ENCODE data around the gene HTR6.
"Not testable (repeated sequence)": the region's sequence is repeated elsewhere in the genome, so short reads cannot be mapped to it uniquely, and the experiment has no call there.

HTR6 gene

DNA sequence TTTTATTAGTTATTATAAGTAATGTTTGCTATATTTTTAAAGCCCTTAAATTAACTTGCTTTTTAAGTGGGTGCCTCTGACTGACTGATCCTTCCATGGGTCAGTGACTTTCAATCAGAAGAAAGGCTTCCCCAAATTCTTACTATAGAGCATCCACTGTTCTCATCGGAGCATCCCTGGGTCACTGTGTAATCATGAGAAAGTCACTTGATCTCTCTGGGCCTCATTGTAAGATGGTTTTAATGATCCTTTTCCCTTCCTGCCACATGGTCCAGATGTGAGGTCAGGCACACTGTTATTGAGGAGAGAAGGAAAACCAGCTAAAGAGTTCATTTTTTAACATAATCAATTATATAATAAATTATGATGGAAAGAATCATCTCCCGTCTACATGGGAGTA is 31.6 kb upstream of the HTR6 start:
- no peaks in the 10 kb centered on the region for H3K9me3 Mint-ChIP-seq
- no peak for TF ChIP-seq CTCF (IDR thresholded peaks at IDR 0.05; ENCODE audit: unreplicated experiment in 3 of 3)
- peaks cover 13% of the 10 kb centered on the region for H3K36me3 Mint-ChIP-seq (ENCODE audit: low read depth)
- H3K27me3 Mint-ChIP-seq (ENCODE audit: low read depth): peaks cover 4% of the 10 kb centered on the region
- no peak overlapping the region for H3K27ac Mint-ChIP-seq
- H3K4me3 Mint-ChIP-seq: no peak overlapping the region
- no peaks in the 10 kb centered on the region for H3K4me1 Mint-ChIP-seq

DNA sequence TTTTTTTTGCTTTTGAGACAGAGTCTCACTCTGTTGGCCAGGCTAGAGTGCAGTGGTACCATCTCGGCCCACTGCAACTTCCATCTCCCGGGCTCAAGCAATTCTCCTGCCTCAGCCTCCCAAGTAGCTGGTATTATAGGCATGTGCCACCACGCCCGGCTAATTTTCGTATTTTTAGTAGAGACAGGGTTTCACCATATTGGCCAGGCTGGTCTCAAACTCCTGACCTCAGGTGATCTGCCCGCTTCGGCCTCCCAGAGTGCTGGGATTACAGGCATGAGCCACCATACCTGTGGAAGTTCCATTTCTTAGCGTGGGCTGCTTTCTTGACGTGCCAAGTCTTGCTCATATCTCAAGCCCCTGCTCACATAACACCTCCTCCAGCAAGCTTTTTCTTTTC is 29.6 kb upstream of the HTR6 start:
- not testable (repeated sequence) for H3K27me3 Mint-ChIP-seq (ENCODE audit: low read depth); H3K4me3 Mint-ChIP-seq; H3K36me3 Mint-ChIP-seq (ENCODE audit: low read depth); H3K27ac Mint-ChIP-seq; H3K9me3 Mint-ChIP-seq; H3K4me1 Mint-ChIP-seq

DNA sequence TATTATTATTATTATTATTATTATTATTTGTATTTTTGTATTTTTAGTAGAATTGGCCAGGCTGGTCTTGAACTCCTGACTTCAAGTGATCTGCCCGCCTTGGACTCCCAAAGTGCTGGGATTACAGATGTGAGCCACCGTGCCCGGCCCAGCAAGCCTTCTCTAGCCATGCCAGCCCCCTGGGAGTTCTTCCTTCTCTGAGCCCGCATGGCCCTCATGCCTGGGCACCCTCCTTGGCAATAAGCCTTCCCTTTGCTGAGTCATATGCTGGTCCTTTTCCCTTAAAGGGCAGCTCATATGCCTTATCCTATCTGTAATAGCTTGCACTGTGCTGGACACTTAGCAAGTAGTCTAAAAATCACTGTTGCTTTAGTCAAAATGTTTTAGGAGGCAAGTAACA is 29.0 kb upstream of the HTR6 start:
- H3K27me3 Mint-ChIP-seq (ENCODE audit: low read depth): peaks cover 14% of the 10 kb centered on the region
- H3K9me3 Mint-ChIP-seq: no peaks in the 10 kb centered on the region
- no peak overlapping the region for H3K27ac Mint-ChIP-seq
- no peaks in the 10 kb centered on the region for H3K36me3 Mint-ChIP-seq (ENCODE audit: low read depth)
- H3K4me1 Mint-ChIP-seq: peaks cover 8% of the 10 kb centered on the region
- H3K4me3 Mint-ChIP-seq: no peak overlapping the region
- no peak for TF ChIP-seq CTCF (IDR thresholded peaks at IDR 0.05; ENCODE audit: unreplicated experiment in 3 of 3)

DNA sequence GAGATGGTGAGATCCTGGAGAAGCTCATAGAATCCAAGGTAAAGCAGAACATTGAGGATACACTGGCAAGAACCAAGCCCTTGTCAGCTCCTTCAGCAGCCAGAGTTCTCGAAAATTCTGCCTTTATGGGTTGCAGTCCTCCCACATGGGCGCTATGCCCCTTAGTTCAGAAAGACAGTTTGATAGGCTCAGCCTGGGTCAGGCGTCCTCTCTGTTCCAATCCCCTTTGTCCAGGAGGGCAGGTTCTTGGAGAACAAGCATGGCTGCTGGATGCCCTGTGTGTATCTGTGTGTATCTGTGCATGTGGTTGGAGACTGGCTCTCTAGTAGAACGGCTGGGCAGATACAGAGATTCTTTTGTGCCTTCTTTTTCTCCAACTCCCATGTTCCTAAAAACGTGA is 28.6 kb upstream of the HTR6 start:
- H3K4me3 Mint-ChIP-seq: no peak overlapping the region
- no peak for TF ChIP-seq CTCF (IDR thresholded peaks at IDR 0.05; ENCODE audit: unreplicated experiment in 3 of 3)
- no peaks in the 10 kb centered on the region for H3K9me3 Mint-ChIP-seq
- peaks cover 14% of the 10 kb centered on the region for H3K27me3 Mint-ChIP-seq (ENCODE audit: low read depth)
- no peaks in the 10 kb centered on the region for H3K36me3 Mint-ChIP-seq (ENCODE audit: low read depth)
- no peak overlapping the region for H3K27ac Mint-ChIP-seq
- peaks cover 8% of the 10 kb centered on the region for H3K4me1 Mint-ChIP-seq

DNA sequence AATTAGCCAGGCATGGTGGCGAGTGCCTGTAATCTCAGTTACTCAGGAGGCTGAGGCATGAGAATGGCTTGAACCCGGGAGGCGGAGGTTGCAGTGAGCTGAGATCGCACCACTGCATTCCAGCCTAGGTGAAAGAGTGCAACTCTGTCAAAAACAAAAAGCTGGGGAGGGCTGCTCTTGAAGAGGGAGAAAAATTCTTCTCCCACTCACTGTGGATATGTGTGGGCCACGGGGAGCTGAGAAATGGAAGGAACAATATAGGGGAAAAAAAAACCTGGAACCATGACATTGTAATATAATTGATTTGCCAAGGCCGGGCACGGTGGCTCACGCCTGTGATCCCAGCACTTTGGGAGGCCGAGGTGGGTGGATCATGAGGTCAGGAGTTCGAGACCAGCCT is 27.9 kb upstream of the HTR6 start:
- H3K4me1 Mint-ChIP-seq; H3K27ac Mint-ChIP-seq; H3K36me3 Mint-ChIP-seq (ENCODE audit: low read depth); H3K4me3 Mint-ChIP-seq; H3K9me3 Mint-ChIP-seq: not testable (repeated sequence)
- H3K27me3 Mint-ChIP-seq (ENCODE audit: low read depth): peaks cover 21% of the 10 kb centered on the region

GRCh38 chr1:19637606-19638005 is 27.1 kb upstream of the HTR6 start:
- Mint-ChIP-seq H3K36me3 (ENCODE audit: low read depth) (no peaks in the 10 kb centered on the region), H3K4me3 (no peak overlapping the region), H3K27me3 (ENCODE audit: low read depth) (peaks cover 30% of the 10 kb centered on the region), H3K27ac (no peak overlapping the region), H3K4me1 (peaks cover 8% of the 10 kb centered on the region), H3K9me3 (no peaks in the 10 kb centered on the region)
- TF ChIP-seq CTCF (IDR thresholded peaks at IDR 0.05; ENCODE audit: unreplicated experiment in 3 of 3): no peak

DNA sequence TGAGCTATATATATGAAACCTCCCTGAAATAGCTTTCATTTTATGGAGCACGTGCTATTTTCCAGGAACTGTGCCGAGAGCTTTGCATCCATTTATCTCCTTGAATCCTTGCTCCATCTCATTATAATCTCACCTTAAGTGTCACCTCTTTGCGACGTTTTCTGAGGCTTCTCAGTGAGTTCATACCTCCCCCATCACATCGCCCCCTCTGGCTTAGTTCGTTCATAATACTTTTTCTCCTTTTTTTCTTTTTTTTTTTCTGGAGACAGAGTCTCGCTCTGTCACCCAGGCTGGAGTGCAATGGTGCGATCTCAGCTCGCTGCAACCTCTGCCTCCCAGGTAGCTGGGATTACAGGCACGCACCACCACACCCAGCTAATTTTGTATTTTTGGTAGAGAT is 25.4 kb upstream of the HTR6 start:
- peaks cover 18% of the 10 kb centered on the region for H3K4me1 Mint-ChIP-seq
- not testable (repeated sequence) for H3K36me3 Mint-ChIP-seq (ENCODE audit: low read depth); H3K9me3 Mint-ChIP-seq; H3K27ac Mint-ChIP-seq; H3K4me3 Mint-ChIP-seq
- peaks cover 40% of the 10 kb centered on the region for H3K27me3 Mint-ChIP-seq (ENCODE audit: low read depth)

DNA sequence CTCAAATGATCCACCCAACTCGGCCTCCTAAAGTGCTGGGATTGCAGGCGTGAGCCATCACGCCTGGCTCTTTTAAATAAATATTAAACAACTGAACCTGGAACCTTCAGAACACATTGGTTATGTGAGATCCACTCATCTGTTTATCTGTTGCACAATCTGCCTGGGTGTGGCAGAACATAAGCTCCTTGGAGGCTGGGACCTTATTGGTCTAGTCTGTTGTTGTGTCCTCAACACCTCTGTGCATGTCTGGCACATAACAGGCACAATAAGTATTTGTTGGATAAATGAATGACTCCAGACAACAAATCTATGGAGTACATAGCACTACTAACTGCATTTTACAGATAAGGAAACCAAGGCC is 24.7 kb upstream of the HTR6 start:
- Mint-ChIP-seq H3K36me3 (ENCODE audit: low read depth) (no peaks in the 10 kb centered on the region), H3K4me1 (peaks cover 18% of the 10 kb centered on the region), H3K9me3 (no peaks in the 10 kb centered on the region), H3K4me3 (peak overlapping the region in 2 of 3 experiments; percentile 17 to 51), H3K27ac (peak overlapping the region; percentile 12 to 44 (median 31)), H3K27me3 (ENCODE audit: low read depth) (peaks cover 44% of the 10 kb centered on the region)
- TF ChIP-seq CTCF (IDR thresholded peaks at IDR 0.05; ENCODE audit: unreplicated experiment in 3 of 3): no peak

Data from nephron (organoid).